ENCODE measurements around the gene CYP3A5. TPM values are rescaled to one million over a fixed set of nuclear protein-coding genes. Genes with fewer than 3 reads are reported as not detected.

The CYP3A5 gene
- total and polyA plus RNA-seq, 2 of the 13 experiments (the other 11 are each of a cell fraction or from before 2014, with no cell fraction given), result 5.7 to 9.3 TPM

GRCh38 chr7:99709838-99710578, 30.2 kb upstream of the CYP3A5 start:
- ChIA-PET POLR2A (no interaction called here), CTCF (ENCODE audit: low intra/inter-chr PET ratio, low total read pairs) (no interaction called here)
- H3K4me2 ChIP-seq (ENCODE audit: low read depth, low read length), result no peak overlapping the region
- WGBS (ENCODE audit: low lambda C conversion rate), result 95% methylated on average over 2 of the region's 2 CpGs
- DNase-seq (ENCODE audit: low spot score) (no peak), ATAC-seq (no peak), FAIRE-seq (no peak)
- H2AFZ ChIP-seq (ENCODE audit: low read length), result no peak overlapping the region
- no peaks in the 10 kb centered on the region for H4K20me1 ChIP-seq (ENCODE audit: insufficient read depth, low read length)
- no peaks in the 10 kb centered on the region for H3K4me1 ChIP-seq (ENCODE audit: insufficient read depth, low read length)
- H3K36me3 ChIP-seq (replicated peaks in 1 of 2; ENCODE audit: control insufficient read depth in 1 of 2, insufficient read depth in 2 of 2, low read length in 2 of 2), result no peaks in the 10 kb centered on the region
- TF ChIP-seq CENPX (CRISPR knock-in tag; IDR thresholded peaks at IDR 0.05), result no peak
- TF ChIP-seq NCOA5 (CRISPR knock-in tag; IDR thresholded peaks at IDR 0.05), result no peak
- no peak for TF ChIP-seq AGO2 (optimal IDR thresholded peaks at IDR 0.05; ENCODE audit: low read depth, low read length)
- no peak for TF ChIP-seq SP5 (CRISPR knock-in tag; IDR thresholded peaks at IDR 0.05; ENCODE audit: borderline replicate concordance, low read depth)
- TF ChIP-seq GATAD2A (CRISPR knock-in tag; IDR thresholded peaks at IDR 0.05), result no peak
- TF ChIP-seq ZNF616 (CRISPR knock-in tag; IDR thresholded peaks at IDR 0.05; ENCODE audit: low read depth), result no peak
- no peak for TF ChIP-seq TMF1 (CRISPR knock-in tag; IDR thresholded peaks at IDR 0.05; ENCODE audit: low read depth)
- H3K27ac ChIP-seq (ENCODE audit: extremely low read length, insufficient read depth, low read length), result no peak overlapping the region
- H3K79me2 ChIP-seq (ENCODE audit: insufficient read depth, low read length), result no peaks in the 10 kb centered on the region
- H3K9me3 ChIP-seq (ENCODE audit: low read length), result peaks cover 5% of the 10 kb centered on the region; the same call in 1 of the 2 replicates
- H3K4me3 ChIP-seq (replicated peaks in 1 of 3; ENCODE audit: insufficient read depth in 1 of 3, low read depth in 2 of 3, low read length in 3 of 3), result no peak overlapping the region
- no peaks in the 10 kb centered on the region for H3K27me3 ChIP-seq (ENCODE audit: control insufficient read depth in 1 of 2, insufficient read depth in 2 of 2, low read length in 2 of 2)
- BruUV-seq (replicated peaks), result no TSS peak
- in situ Hi-C loops (cut with HindIII; ENCODE audit: extremely low pct_ligation_motif_present, low pct_unique_long_range_greater_than_20kb) (no loop called here), intact Hi-C loops (cut with micrococcal nuclease; ENCODE audit: unreplicated experiment) (no loop called here)
- H3K9ac ChIP-seq (ENCODE audit: insufficient read depth, low read depth, low read length), result no peak overlapping the region

GRCh38 chr7:99709260-99709659, 29.5 kb upstream of the CYP3A5 start:
- no peaks in the 10 kb centered on the region for H3K4me1 ChIP-seq (ENCODE audit: insufficient read depth, low read length)
- no peak overlapping the region for H3K27ac ChIP-seq (ENCODE audit: extremely low read length, insufficient read depth, low read length)
- 96% methylated on average over 2 of the region's 2 CpGs for WGBS (ENCODE audit: low lambda C conversion rate)
- FAIRE-seq, result no peak
- H3K9me3 ChIP-seq (ENCODE audit: low read length), result no peaks in the 10 kb centered on the region
- H3K4me2 ChIP-seq (ENCODE audit: low read depth, low read length), result no peak overlapping the region
- no peaks in the 10 kb centered on the region for H4K20me1 ChIP-seq (ENCODE audit: insufficient read depth, low read length)
- no peaks in the 10 kb centered on the region for H3K79me2 ChIP-seq (ENCODE audit: insufficient read depth, low read length)
- no peaks in the 10 kb centered on the region for H3K36me3 ChIP-seq (replicated peaks in 1 of 2; ENCODE audit: control insufficient read depth in 1 of 2, insufficient read depth in 2 of 2, low read length in 2 of 2)
- CTCF ChIA-PET (ENCODE audit: low intra/inter-chr PET ratio, low total read pairs), result no interaction called here
- H2AFZ ChIP-seq (ENCODE audit: low read length), result no peak overlapping the region
- POLR2A ChIA-PET, result no interaction called here
- DNase-seq (ENCODE audit: low spot score), result no peak
- no peak overlapping the region for H3K9ac ChIP-seq (ENCODE audit: insufficient read depth, low read depth, low read length)
- BruUV-seq (replicated peaks), result no TSS peak
- no peaks in the 10 kb centered on the region for H3K27me3 ChIP-seq (ENCODE audit: control insufficient read depth in 1 of 2, insufficient read depth in 2 of 2, low read length in 2 of 2)
- no peak overlapping the region for H3K4me3 ChIP-seq (replicated peaks in 1 of 3; ENCODE audit: insufficient read depth in 1 of 3, low read depth in 2 of 3, low read length in 3 of 3)
- intact Hi-C loops (cut with micrococcal nuclease; ENCODE audit: unreplicated experiment), result no loop called here
- in situ Hi-C loops (cut with HindIII; ENCODE audit: extremely low pct_ligation_motif_present, low pct_unique_long_range_greater_than_20kb), result no loop called here
- ATAC-seq, result no peak
- TF ChIP-seq ZNF510 (CRISPR knock-in tag; IDR thresholded peaks at IDR 0.05; ENCODE audit: low read depth) (no peak), ZNF687 (CRISPR knock-in tag; IDR thresholded peaks at IDR 0.05) (no peak), TRIM24 (CRISPR knock-in tag; IDR thresholded peaks at IDR 0.05) (no peak), ZNF772 (CRISPR knock-in tag; IDR thresholded peaks at IDR 0.05) (no peak), NFE2 (CRISPR knock-in tag; IDR thresholded peaks at IDR 0.05) (no peak), IRF1 (CRISPR knock-in tag; IDR thresholded peaks at IDR 0.05; ENCODE audit: low read depth) (no peak), IKZF1 (IDR thresholded peaks at IDR 0.05) (no peak)

All from HepG2 (cell line).